K562 (cell line): ENCODE measurements around the gene GAL3ST1. TPM values are rescaled to one million over a fixed set of nuclear protein-coding genes. Genes with fewer than 3 reads are reported as not detected.

Experiments used
- ATAC-seq: fragments of 200-7000 bp; cut with Tn5 transposase; 3 replicates; pipeline ENCODE4 v1.9.1; 2020; ENCODE audit warnings: moderate library complexity
- BruUV-seq: library from RNA; stranded (reverse); fragments of 400-500 nt; replicated peaks from 2 replicates; lab custom pipeline; 2021; lab: Mats Ljungman, UMichigan
- CTCF ChIA-PET: fragments of 300-600 bp; formaldehyde crosslinking; extraction: SDS; loops from one replicate; lab custom pipeline; 2021; ENCODE audit warnings: low intra/inter-chr PET ratio; lab: Yijun Ruan, JAX
- POLR2A ChIA-PET: fragments of 300-600, 350-650 bp; sonication (Branson Sonifier 250); formaldehyde crosslinking; extraction: SDS; loops from one replicate; lab custom pipeline; 2021; ENCODE audit warnings: antibody characterized with exemption, inconsistent platforms; lab: Yijun Ruan, JAX
- DNase-seq, 4 experiments: peaks; one replicate each; pipeline versions ENCODE4 v3.0.0 to v3.0.0-alpha.2; 2011 to 2018; ENCODE audit warnings: low spot score in 3 of 4, mixed read lengths in 3 of 4; ENCODE audit errors: extremely low read depth in 1 of 4
- FAIRE-seq: peaks from 2 replicates; lab custom pipeline; 2011; peaks lifted over from hg19 to GRCh38; lab: Jason Lieb, UNC
- H2AFZ ChIP-seq: 2 replicates; pipeline ENCODE4 v1.6.0; 2011; ENCODE audit warnings: low read depth, low read length, control low read depth, inconsistent platforms
- H3K27ac ChIP-seq: fragments of 200-600 bp; 3 replicates; pipeline ENCODE4 v1.8.0; 2011; ENCODE audit warnings: low read depth, mild to moderate bottlenecking, control low read depth, inconsistent platforms, low read length, moderate library complexity, mixed read lengths; ENCODE audit errors: extremely low read depth
- H3K27me3 ChIP-seq, 2 experiments: fragments of 300-600 bp in 1 of 2; 2 replicates in 1 of 2; 3 replicates in 1 of 2; pipeline versions ENCODE4 v1.6.0 to v1.8.0; 2011; ENCODE audit warnings: inconsistent platforms in 2 of 2, low read length in 2 of 2, mild to moderate bottlenecking in 1 of 2, mixed read lengths in 1 of 2, moderate library complexity in 1 of 2; ENCODE audit not compliant: control insufficient read depth in 2 of 2, insufficient read depth in 2 of 2
- H3K36me3 ChIP-seq: fragments of 300-600 bp; 3 replicates; pipeline ENCODE4 v1.8.0; 2011; ENCODE audit warnings: mild to moderate bottlenecking, low read length, inconsistent platforms; ENCODE audit not compliant: control insufficient read depth, insufficient read depth
- H3K4me1 ChIP-seq, 2 experiments: fragments of 200-600 bp in 1 of 2; replicated peaks in 1 of 2; 2 replicates in 1 of 2; 3 replicates in 1 of 2; pipeline versions ENCODE4 v1.5.1 to v1.8.0; 2011; ENCODE audit warnings: inconsistent platforms in 2 of 2, low read length in 2 of 2, mild to moderate bottlenecking in 1 of 2, mixed read lengths in 1 of 2, moderate library complexity in 1 of 2; ENCODE audit not compliant: control insufficient read depth in 2 of 2, insufficient read depth in 2 of 2
- H3K4me2 ChIP-seq: 2 replicates; pipeline ENCODE4 v1.6.1; 2011; ENCODE audit warnings: low read length, control low read depth, inconsistent platforms, mixed read lengths; ENCODE audit not compliant: insufficient read depth
- H3K4me3 ChIP-seq: fragments of 200-600 bp; sonication (generic), shearing (Covaris generic); 2 replicates; pipeline ENCODE4 v1.5.1; 2016; ENCODE audit warnings: control low read depth, inconsistent platforms
- H3K79me2 ChIP-seq: fragments of 200-600 bp; 3 replicates; pipeline ENCODE4 v1.8.0; 2011; ENCODE audit warnings: low read length, inconsistent platforms; ENCODE audit not compliant: control insufficient read depth, insufficient read depth
- H3K9ac ChIP-seq, 2 experiments: 2 replicates each; pipeline versions ENCODE4 v1.6.0 to v1.6.1; 2011; ENCODE audit warnings: low read depth in 2 of 2, low read length in 2 of 2, control low read depth in 1 of 2, inconsistent platforms in 1 of 2, mild to moderate bottlenecking in 1 of 2, mixed read lengths in 1 of 2; ENCODE audit not compliant: insufficient read depth in 1 of 2
- H3K9me1 ChIP-seq: one replicate; pipeline ENCODE4 v1.6.0; 2011; ENCODE audit warnings: inconsistent platforms, mild to moderate bottlenecking, low read length, moderate library complexity; ENCODE audit not compliant: control insufficient read depth, insufficient read depth
- H3K9me3 ChIP-seq: replicated peaks from 2 replicates; pipeline ENCODE4 v1.5.1; 2011; ENCODE audit warnings: low read depth, low read length, inconsistent platforms; ENCODE audit not compliant: control insufficient read depth, insufficient read depth
- H4K20me1 ChIP-seq: replicated peaks from 2 replicates; pipeline ENCODE4 v1.6.1; 2011; ENCODE audit warnings: low read length, inconsistent platforms, mixed read lengths; ENCODE audit not compliant: control insufficient read depth, insufficient read depth
- ARID3A ChIP-seq: IDR thresholded peaks from 2 replicates; pipeline ENCODE4 v1.6.1; 2012; ENCODE audit warnings: low read depth, low read length, improper control_type of control experiment, borderline replicate concordance
- NFIC ChIP-seq: fragments of 450-650 bp; IDR thresholded peaks from 2 replicates; pipeline ENCODE4 v1.6.1; 2017; ENCODE audit warnings: mild to moderate bottlenecking, inconsistent platforms
- SPI1 ChIP-seq: IDR thresholded peaks from 2 replicates; pipeline ENCODE4 v1.6.1; 2011; ENCODE audit warnings: low read depth, low read length, control low read depth, borderline replicate concordance
- WGBS: fragments of 100-300 bp; shearing (Covaris generic); methylation state at CpG from one replicate; pipeline ENCODE4 v1.1.6; 2016; ENCODE audit warnings: low coverage, mixed read lengths; ENCODE audit not compliant: insufficient coverage; ENCODE audit errors: missing lambda C conversion rate; 5-methylcytosine and 5-hydroxymethylcytosine counted together
- in situ Hi-C: fragments of 300-500 bp; cut with MboI; formaldehyde crosslinking; loops from 4 replicates; pipeline ENCODE4 v1.15.0; 2018; ENCODE audit warnings: inconsistent platforms, mixed read lengths
- intact Hi-C: fragments of 100-400 bp; cut with micrococcal nuclease; formaldehyde crosslinking; loops from 2 replicates; pipeline ENCODE4 v1.14.2; 2022
- polyA plus RNA-seq, 8 experiments: library from polyadenylated mRNA; depleted of rRNA in 4 of 8; stranded (reverse) in 5 of 8; unstranded in 3 of 8; fragments of >200 nt; fragmentation: Nextera tagmentation in 2 of 8; fragmentation: Illumina TruSeq in 1 of 8; extraction: Ambion mirVana in 2 of 8; extraction: Trizol in 1 of 8; gene quantifications; 2 replicates each; pipeline versions ENCODE4 v1.2.1 to v1.2.3, GENCODE V29; 2011 to 2014; ENCODE audit warnings: inconsistent platforms in 1 of 8, missing spikeins in 1 of 8
- total RNA-seq, 7 experiments: library from RNA; depleted of rRNA in 6 of 7; stranded (reverse); fragments of >200 nt in 6 of 7; fragmentation: Illumina TruSeq in 2 of 7; extraction: Trizol in 2 of 7; gene quantifications; 2 replicates each; pipeline versions ENCODE4 v1.2.1 to v1.2.3, GENCODE V29; 2011 to 2021; ENCODE audit warnings: low replicate concordance in 1 of 7

GAL3ST1 gene
- total and polyA plus RNA-seq, 9 of the 15 experiments (the other 6 are each of a cell fraction or from before 2014, with no cell fraction given) = 0.03 to 1.9 (median 0.33) TPM; not detected in 1

- H3K4me3 ChIP-seq = no peak overlapping the region
- DNase-seq = no peak
- WGBS = 54% methylated on average over 3 of the region's 6 CpGs
- in situ Hi-C loops (no loop called here), intact Hi-C loops (no loop called here)
- H3K9me1 ChIP-seq = no peaks in the 10 kb centered on the region
- H3K9ac ChIP-seq = no peak overlapping the region
- no peaks in the 10 kb centered on the region for H3K36me3 ChIP-seq
- H3K27me3 ChIP-seq = no peaks in the 10 kb centered on the region
- no peak overlapping the region for H3K4me2 ChIP-seq
- POLR2A ChIA-PET = no interaction called here
- H3K4me1 ChIP-seq = peaks cover 6 to 19% of the 10 kb centered on the region in 2 experiments; a peak in 4 of 5 replicates
- H3K79me2 ChIP-seq = no peaks in the 10 kb centered on the region
- H4K20me1 ChIP-seq = no peaks in the 10 kb centered on the region
- FAIRE-seq = no peak
- H3K9me3 ChIP-seq = no peaks in the 10 kb centered on the region
- no peak overlapping the region for H3K27ac ChIP-seq
- ATAC-seq = no peak
- no peak overlapping the region for H2AFZ ChIP-seq
- no TSS peak for BruUV-seq
- TF ChIP-seq NFIC (peak; percentile 58), ARID3A (no peak), SPI1 (peak; percentile 63; the same call in 1 of the 2 replicates)
- CTCF ChIA-PET = no interaction called here
Measured at GRCh38 chr22:30538280-30538679, 36.2 kb downstream of the GAL3ST1 start.
